NCI-H128 (cell line): ENCODE measurements around the gene CCDC170.
"Not testable (repeated sequence)": the region's sequence is repeated elsewhere in the genome, so short reads cannot be mapped to it uniquely, and the experiment has no call there.

Experiments used
- DNase-seq: peaks from one replicate; lab custom pipeline; 2025; ENCODE audit not compliant: unreplicated experiment; lab: John Stamatoyannopoulos, UW

CCDC170 gene

GRCh38 chr6:151493804-151494234 is at the start of gene CCDC170:
Gene CCDC170, plus strand, starts transcription at chr6:151494017. Its CDS starts 112 bp downstream, at chr6:151494129.
- no peak for DNase-seq

- no peak for DNase-seq
These were observed 48.3 kb upstream of the CCDC170 start for GRCh38 chr6:151445482-151445881.

DNA sequence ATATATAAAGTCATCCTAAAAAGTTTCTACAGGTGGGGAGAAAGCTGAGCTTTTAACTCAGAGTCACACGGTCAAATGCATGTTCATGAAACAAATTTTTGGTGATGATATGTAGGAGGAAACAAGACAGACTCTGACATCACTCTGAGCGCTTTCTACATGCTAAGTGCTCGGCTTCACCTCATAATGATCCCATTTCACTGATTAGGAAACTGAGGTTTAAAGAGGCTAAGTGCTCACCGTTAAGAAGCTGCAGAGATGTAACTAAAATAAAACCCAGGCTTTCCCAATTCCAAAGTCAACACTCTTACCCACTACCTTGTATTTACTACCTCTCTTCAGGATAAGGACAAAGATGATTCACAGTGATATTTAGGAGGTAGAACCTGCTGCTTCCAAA is 46.6 kb upstream of the CCDC170 start:
- no peak for DNase-seq

DNA sequence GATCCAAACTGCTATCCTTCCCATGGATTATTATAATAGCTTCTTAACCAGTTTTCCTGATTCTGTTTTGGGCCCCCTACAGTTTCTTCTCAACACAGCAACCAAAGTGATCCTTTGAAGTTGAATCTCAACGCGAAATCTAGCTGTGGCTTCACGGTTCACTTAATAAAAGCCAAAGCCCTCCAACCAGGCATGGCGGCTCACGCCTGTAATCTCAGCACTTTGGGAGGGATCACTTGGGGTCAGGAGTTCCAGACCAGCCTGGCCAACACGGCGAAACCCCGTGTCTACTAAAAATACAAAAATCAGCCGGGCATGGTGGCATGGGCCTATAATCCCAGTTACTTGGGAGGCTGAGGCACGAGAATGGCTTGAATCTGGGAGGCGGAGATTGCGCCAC is 45.2 kb upstream of the CCDC170 start:
- no peak for DNase-seq

- DNase-seq = not testable (repeated sequence)
These were observed 42.9 kb upstream of the CCDC170 start for GRCh38 chr6:151450928-151451327.

- DNase-seq = no peak
These were observed 42.3 kb upstream of the CCDC170 start for GRCh38 chr6:151451417-151451949.

DNA sequence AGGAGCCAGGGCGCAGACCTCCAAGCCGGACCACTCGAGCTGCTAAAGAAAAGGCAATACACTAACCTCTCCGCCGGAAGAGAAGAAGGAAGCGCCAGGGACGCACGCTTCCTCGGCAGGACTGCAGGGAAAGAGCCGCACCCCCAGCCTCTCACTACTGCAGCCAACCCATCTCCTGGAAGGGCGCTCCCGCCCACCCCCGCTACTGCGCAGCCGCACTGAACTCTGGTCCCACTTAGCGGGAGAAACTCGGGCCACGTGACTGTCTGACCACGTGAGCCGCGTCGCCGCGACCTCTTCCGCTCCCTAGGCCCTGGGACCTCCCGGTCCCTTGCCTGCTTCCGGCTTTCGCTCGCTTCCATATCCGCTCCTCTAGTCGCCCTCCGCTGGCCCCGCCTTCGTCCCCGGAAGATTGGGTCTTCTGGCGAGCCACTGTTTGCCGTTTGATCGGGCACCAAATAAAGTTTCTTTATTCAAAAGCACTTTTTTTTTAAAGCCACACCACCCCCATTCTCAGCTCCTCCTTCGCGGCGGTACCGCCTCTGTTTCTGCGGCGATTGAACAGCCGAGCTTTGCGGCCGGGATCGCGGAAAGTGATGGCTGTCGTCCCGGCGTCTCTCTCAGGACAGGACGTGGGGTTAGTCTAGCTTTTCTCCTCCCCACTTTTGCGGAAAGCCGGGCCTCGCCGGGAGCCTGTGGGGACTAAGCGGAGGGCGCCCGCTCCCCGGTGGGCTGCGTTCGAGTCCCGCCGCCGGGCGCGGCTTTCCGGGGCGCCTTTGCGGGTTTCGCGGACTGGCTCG is 41.7 kb upstream of the CCDC170 start, which contains the start of gene RMND1:
TSS of gene RMND1 (minus strand) at position 177 of the 800 bp plus-strand sequence. CDS start 6,315 bp downstream, outside the sequence.
- peak; percentile 99 for DNase-seq

- no peak for DNase-seq
These were observed 40.9 kb upstream of the CCDC170 start for GRCh38 chr6:151452750-151453427.

- not testable (repeated sequence) for DNase-seq
These were observed 37.9 kb upstream of the CCDC170 start for GRCh38 chr6:151455751-151456398.

DNA sequence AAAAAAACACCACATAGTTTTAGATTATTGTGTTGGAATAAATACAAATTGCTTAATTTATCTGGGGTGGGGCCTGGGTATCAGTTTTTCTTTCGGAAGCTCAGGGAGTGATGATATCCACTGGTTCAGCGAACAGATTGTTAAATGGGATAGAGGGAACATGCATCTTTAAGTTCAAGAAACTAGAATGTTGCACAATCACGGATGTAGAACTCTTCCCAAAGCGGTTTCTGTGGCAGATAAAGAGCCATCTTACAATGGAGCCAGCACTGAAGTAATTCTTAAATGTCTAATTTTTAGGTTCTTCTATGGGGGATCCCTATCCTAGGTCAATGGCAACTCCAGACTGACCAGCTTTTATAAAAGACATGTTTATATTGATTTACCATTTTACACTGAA is 32.1 kb upstream of the CCDC170 start:
- no peak for DNase-seq

- no peak for DNase-seq
These were observed 29.1 kb upstream of the CCDC170 start for GRCh38 chr6:151464702-151465101.

DNA sequence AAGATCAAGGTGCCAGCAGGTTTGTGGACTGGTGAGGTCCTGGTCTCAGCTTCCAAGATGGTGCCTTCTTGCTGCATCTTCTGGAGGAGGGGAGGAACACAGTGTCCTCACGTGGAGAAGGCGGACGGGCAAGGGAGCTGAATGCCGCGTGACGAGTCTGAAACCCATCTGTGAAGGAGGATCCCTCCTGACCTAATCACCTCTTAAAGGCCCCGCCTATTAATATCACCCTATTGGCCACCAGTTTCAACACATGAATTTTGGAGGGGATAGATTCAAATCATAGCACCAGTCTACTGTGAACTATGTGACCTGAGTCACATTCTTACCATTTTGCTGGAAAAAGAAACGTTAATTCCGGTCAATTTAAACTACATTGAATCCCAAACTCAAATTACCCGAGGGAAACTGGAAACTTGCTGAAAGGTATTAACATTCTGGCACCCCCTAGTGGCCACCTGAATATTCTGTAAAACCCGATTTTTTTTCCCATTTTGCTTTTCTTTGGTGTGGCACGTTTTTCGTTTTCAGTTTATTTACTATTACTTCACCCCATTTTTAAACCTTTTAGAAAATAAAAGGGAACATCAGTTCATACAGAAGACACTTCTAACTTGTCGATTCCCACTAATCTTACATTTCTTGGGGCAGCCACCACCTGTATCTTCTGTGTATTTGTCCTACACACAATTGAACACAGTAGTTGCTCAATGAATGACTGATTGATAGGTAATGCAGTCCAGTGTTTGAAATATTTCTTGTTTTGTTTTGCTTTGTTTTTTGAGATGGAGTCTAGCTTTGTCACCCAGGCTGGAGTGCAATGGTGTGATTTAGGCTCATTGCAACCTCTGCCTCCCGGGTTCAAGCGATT is 17.9 kb upstream of the CCDC170 start:
- DNase-seq = no peak

GRCh38 chr6:151477726-151478125 is 16.1 kb upstream of the CCDC170 start:
- DNase-seq = no peak

GRCh38 chr6:151478670-151479069 is 15.1 kb upstream of the CCDC170 start:
- DNase-seq = no peak

- DNase-seq = no peak
These were observed 12.0 kb upstream of the CCDC170 start for GRCh38 chr6:151481786-151482185.

DNA sequence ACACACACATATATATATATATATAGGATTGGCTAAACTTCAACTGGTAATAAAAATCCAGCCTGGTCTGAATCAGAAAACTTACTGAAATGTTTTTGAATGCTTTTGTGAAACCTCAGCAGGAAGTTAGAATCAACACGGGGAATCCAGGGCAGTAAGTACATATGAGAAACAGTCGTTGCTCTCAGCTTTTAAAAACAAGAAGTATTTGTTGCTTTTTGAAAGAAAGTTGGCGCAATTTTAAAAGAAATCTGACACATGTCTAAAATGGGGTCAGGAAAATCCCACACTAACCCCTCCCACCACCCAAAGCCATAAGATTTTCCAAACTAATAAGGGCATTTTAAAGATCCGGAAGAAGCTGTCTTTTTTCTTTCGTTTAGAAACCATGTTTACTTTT is 11.5 kb upstream of the CCDC170 start:
- no peak for DNase-seq

GRCh38 chr6:151483994-151484393 is 9.8 kb upstream of the CCDC170 start:
- DNase-seq = no peak

DNA sequence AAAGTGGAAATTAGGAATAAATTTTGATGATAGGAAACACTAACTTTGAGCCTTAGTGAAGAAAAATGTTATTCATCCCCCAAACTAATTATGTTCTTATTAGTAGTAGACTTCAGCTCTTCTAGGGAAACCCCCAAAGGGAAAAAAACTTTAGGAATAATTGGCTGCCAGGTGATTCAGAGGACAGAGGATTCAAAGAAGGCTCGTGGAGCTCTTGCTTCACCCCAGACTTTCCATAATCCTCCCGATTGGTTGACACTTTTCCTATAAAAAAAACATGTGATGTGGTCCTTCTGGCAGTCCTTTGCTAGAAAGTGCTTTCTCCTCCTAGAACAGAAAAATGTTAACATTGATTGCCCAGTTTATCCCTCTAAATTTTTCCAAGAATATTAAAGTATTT is 5.6 kb upstream of the CCDC170 start:
- DNase-seq = no peak

DNA sequence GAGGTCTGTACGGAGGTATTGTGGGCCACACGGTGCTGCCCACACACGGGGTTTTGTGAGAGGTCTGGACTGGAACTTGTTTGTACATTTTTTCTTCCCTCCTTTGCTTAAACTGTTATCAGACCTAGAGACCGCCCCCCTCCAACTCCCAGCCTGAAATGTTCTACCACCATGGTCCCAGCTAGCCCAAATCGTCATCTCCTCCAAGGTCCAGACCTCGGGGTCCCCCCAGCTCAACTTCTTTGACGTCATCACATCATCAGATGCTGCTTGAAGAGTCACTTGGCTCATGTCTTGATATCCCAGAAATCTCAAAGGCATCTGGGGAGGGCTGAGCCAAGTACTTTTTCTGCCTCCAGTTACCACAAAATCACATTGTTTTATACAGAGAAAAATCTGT is 2.8 kb upstream of the CCDC170 start:
- DNase-seq = no peak

GRCh38 chr6:151493161-151493803 is 535 bp upstream of the CCDC170 start:
- no peak for DNase-seq
